K562 (cell line): ENCODE measurements around the gene PRR19. TPM values are rescaled to one million over a fixed set of nuclear protein-coding genes. Genes with fewer than 3 reads are reported as not detected.

Experiments used
- CREM ChIP-seq: IDR thresholded peaks from 2 replicates; pipeline ENCODE4 v1.6.1; 2014; ENCODE audit warnings: antibody characterized with exemption, low read depth
- E2F3 ChIP-seq: fragments of 250-450 bp; sonication (Bioruptor Pico); IDR thresholded peaks from 2 replicates; pipeline ENCODE4 v1.4.0; 2020; ENCODE audit warnings: mild to moderate bottlenecking
- ESRRB ChIP-seq: fragments of 250-450 bp; sonication (Bioruptor Pico); IDR thresholded peaks from 2 replicates; pipeline ENCODE4 v1.5.0; 2020; ENCODE audit warnings: mild to moderate bottlenecking, moderate library complexity, borderline replicate concordance
- FOXP1 ChIP-seq: sonication (generic); formaldehyde crosslinking; IDR thresholded peaks from 2 replicates; pipeline ENCODE4 v1.8.0; 2022; ENCODE audit warnings: mild to moderate bottlenecking, missing genetic modification reagents
- GABPB1 ChIP-seq: sonication (generic); formaldehyde crosslinking; IDR thresholded peaks from 2 replicates; pipeline ENCODE4 v1.8.0; 2022; ENCODE audit warnings: mild to moderate bottlenecking, missing genetic modification reagents
- NR2C2 ChIP-seq, 2 experiments: fragments of 200-800 bp in 1 of 2; sonication (Bioruptor generic) in 1 of 2; sonication (generic) in 1 of 2; formaldehyde crosslinking in 1 of 2; IDR thresholded peaks; 2 replicates each; pipeline versions ENCODE4 v1.6.1 to v1.8.0; 2016 to 2022; ENCODE audit warnings: mild to moderate bottlenecking in 1 of 2, missing compliant biosample characterization in 1 of 2, missing genetic modification characterization in 1 of 2, missing genetic modification reagents in 1 of 2
- NUFIP1 ChIP-seq: fragments of 450-650 bp; IDR thresholded peaks from 2 replicates; pipeline ENCODE4 v1.6.1; 2018; ENCODE audit not compliant: partially characterized antibody
- POLR2G ChIP-seq: fragments of 200-400 bp; formaldehyde crosslinking; IDR thresholded peaks from 2 replicates; pipeline ENCODE4 v1.6.1; 2017; ENCODE audit warnings: low read depth, mild to moderate bottlenecking, antibody characterized with exemption, low read length, moderate library complexity
- RBFOX2 ChIP-seq: fragments of 200-400 bp; formaldehyde crosslinking; IDR thresholded peaks from 2 replicates; pipeline ENCODE4 v1.6.1; 2017; ENCODE audit warnings: low read depth, mild to moderate bottlenecking, low read length, moderate library complexity
- ZBTB5 ChIP-seq: fragments of 450-650 bp; IDR thresholded peaks from 2 replicates; pipeline ENCODE4 v1.6.1; 2017; ENCODE audit warnings: antibody characterized with exemption
- ZNF121 ChIP-seq: sonication (generic); formaldehyde crosslinking; conservative IDR thresholded peaks from 2 replicates; pipeline ENCODE4 v1.8.0; 2022; ENCODE audit warnings: missing genetic modification reagents
- ZNF41 ChIP-seq: fragments of 250-450 bp; sonication (Bioruptor Pico); conservative IDR thresholded peaks from 2 replicates; pipeline ENCODE4 v1.4.0; 2020; ENCODE audit warnings: mild to moderate bottlenecking
- ZNF586 ChIP-seq: fragments of 450-650 bp; formaldehyde crosslinking; conservative IDR thresholded peaks from 2 replicates; pipeline ENCODE4 v1.4.0; 2020; ENCODE audit warnings: mild to moderate bottlenecking, moderate library complexity
- polyA plus RNA-seq, 8 experiments: library from polyadenylated mRNA; depleted of rRNA in 4 of 8; stranded (reverse) in 5 of 8; unstranded in 3 of 8; fragments of >200 nt; fragmentation: Nextera tagmentation in 2 of 8; fragmentation: Illumina TruSeq in 1 of 8; extraction: Ambion mirVana in 2 of 8; extraction: Trizol in 1 of 8; gene quantifications; 2 replicates each; pipeline versions ENCODE4 v1.2.1 to v1.2.3, GENCODE V29; 2011 to 2014; ENCODE audit warnings: inconsistent platforms in 1 of 8, missing spikeins in 1 of 8
- total RNA-seq, 7 experiments: library from RNA; depleted of rRNA in 6 of 7; stranded (reverse); fragments of >200 nt in 6 of 7; fragmentation: Illumina TruSeq in 2 of 7; extraction: Trizol in 2 of 7; gene quantifications; 2 replicates each; pipeline versions ENCODE4 v1.2.1 to v1.2.3, GENCODE V29; 2011 to 2021; ENCODE audit warnings: low replicate concordance in 1 of 7
- TF ChIP-seq, protein P1 (sequence below): fragments of 250-450 bp; sonication (Bioruptor Pico); IDR thresholded peaks from 2 replicates; pipeline ENCODE4 v1.4.0; 2020

Gene PRR19
- total and polyA plus RNA-seq, 9 of the 15 experiments (the other 6 are each of a cell fraction or from before 2014, with no cell fraction given): 0.10 to 1.6 (median 0.54) TPM

GRCh38 chr19:42316223-42317211 lies 14.6 kb downstream of the PRR19 start (continued):
- peak; percentile 48; the same call in 1 of the 2 replicates for TF ChIP-seq POLR2G
- TF ChIP-seq FOXP1 (CRISPR knock-in tag): no peak
- peak; percentile 4; the same call in 1 of the 2 replicates for TF ChIP-seq CREM
- no peak for TF ChIP-seq NUFIP1
- TF ChIP-seq, protein P1, sequence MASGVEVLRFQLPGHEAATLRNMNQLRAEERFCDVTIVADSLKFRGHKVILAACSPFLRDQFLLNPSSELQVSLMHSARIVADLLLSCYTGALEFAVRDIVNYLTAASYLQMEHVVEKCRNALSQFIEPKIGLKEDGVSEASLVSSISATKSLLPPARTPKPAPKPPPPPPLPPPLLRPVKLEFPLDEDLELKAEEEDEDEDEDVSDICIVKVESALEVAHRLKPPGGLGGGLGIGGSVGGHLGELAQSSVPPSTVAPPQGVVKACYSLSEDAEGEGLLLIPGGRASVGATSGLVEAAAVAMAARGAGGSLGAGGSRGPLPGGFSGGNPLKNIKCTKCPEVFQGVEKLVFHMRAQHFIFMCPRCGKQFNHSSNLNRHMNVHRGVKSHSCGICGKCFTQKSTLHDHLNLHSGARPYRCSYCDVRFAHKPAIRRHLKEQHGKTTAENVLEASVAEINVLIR (CRISPR knock-in tag): no peak
- no peak for TF ChIP-seq ZNF121 (CRISPR knock-in tag)
- TF ChIP-seq NR2C2 (CRISPR knock-in tag; IDR thresholded peaks at IDR 0.05): no peak
- peak; percentile 65 for TF ChIP-seq NR2C2 (tag; IDR thresholded peaks at IDR 0.05)
- TF ChIP-seq GABPB1 (CRISPR knock-in tag): no peak
- peak; percentile 44; the same call in 1 of the 2 replicates for TF ChIP-seq RBFOX2
- TF ChIP-seq ZBTB5: no peak
- no peak for TF ChIP-seq ZNF41 (CRISPR knock-in tag)
- no peak for TF ChIP-seq ESRRB (CRISPR knock-in tag)
- no peak for TF ChIP-seq E2F3 (CRISPR knock-in tag)
- no peak for TF ChIP-seq ZNF586 (CRISPR knock-in tag)
